ENCODE results near the gene CFAP47.

CFAP47 gene

DNA sequence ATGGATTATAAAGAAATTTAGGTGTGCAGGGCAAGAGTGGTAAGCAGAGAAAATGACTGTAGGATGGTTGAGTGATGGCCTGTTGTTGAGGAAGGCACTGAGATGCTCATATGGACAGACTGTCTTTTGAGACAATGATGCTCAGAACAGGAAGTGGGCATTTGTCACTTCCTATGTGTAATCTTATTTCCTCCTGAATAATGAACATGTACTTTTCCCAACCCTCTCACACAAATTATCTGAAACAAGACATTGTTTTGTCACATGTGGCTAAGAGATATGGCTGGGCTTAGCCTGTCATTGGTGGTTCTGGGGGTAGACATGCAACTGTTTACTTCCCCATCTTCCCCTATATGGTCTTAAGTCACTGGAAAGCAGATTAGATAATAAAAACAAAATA, 240.5 kb downstream of the CFAP47 start:
- TF ChIP-seq REST (IDR thresholded peaks at IDR 0.05; ENCODE audit: insufficient read depth in 1 of 2, low read depth in 2 of 2, low read length in 2 of 2) (no peak), TAF1 (IDR thresholded peaks at IDR 0.05; ENCODE audit: borderline replicate concordance, insufficient read depth, low read length) (no peak), FOXP2 (optimal IDR thresholded peaks at IDR 0.05; ENCODE audit: borderline replicate concordance, extremely low read depth, extremely low read length, insufficient read depth) (no peak), SIN3A (IDR thresholded peaks at IDR 0.05; ENCODE audit: borderline replicate concordance, insufficient read depth, low read length) (no peak), POLR2AphosphoS5 (IDR thresholded peaks at IDR 0.05; ENCODE audit: low read depth, low read length) (no peak)

DNA sequence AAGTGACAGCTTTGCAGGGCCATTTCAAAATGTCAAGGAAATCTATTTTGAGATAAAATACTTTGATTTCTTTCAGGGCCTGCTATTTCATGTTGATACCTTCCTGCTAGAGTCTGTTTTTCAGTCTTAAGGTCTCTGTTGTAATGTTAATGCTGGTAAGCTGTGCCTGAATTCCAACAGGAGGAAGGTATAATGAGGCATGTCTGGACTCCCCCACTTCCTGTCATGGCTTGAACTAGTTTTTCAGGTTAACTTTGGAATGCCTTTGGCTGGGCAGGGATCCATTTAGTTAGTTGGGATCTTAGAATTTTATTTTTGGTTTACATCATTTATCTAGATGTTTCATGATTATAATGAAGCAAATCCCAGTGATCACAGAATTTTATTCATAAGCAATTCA, 279.0 kb downstream of the CFAP47 start:
- no peak for TF ChIP-seq POLR2AphosphoS5 (IDR thresholded peaks at IDR 0.05; ENCODE audit: low read depth, low read length)
- no peak for TF ChIP-seq TAF1 (IDR thresholded peaks at IDR 0.05; ENCODE audit: borderline replicate concordance, insufficient read depth, low read length)
- no peak for TF ChIP-seq SIN3A (IDR thresholded peaks at IDR 0.05; ENCODE audit: borderline replicate concordance, insufficient read depth, low read length)
- no peak for TF ChIP-seq REST (IDR thresholded peaks at IDR 0.05; ENCODE audit: insufficient read depth in 1 of 2, low read depth in 2 of 2, low read length in 2 of 2)
- TF ChIP-seq FOXP2 (optimal IDR thresholded peaks at IDR 0.05; ENCODE audit: borderline replicate concordance, extremely low read depth, extremely low read length, insufficient read depth), result no peak

GRCh38 chrX:36199928-36200327, 280.4 kb downstream of the CFAP47 start:
- TF ChIP-seq REST (IDR thresholded peaks at IDR 0.05; ENCODE audit: insufficient read depth in 1 of 2, low read depth in 2 of 2, low read length in 2 of 2) (no peak), POLR2AphosphoS5 (IDR thresholded peaks at IDR 0.05; ENCODE audit: low read depth, low read length) (no peak), TAF1 (IDR thresholded peaks at IDR 0.05; ENCODE audit: borderline replicate concordance, insufficient read depth, low read length) (no peak), FOXP2 (optimal IDR thresholded peaks at IDR 0.05; ENCODE audit: borderline replicate concordance, extremely low read depth, extremely low read length, insufficient read depth) (no peak), SIN3A (IDR thresholded peaks at IDR 0.05; ENCODE audit: borderline replicate concordance, insufficient read depth, low read length) (no peak)

DNA sequence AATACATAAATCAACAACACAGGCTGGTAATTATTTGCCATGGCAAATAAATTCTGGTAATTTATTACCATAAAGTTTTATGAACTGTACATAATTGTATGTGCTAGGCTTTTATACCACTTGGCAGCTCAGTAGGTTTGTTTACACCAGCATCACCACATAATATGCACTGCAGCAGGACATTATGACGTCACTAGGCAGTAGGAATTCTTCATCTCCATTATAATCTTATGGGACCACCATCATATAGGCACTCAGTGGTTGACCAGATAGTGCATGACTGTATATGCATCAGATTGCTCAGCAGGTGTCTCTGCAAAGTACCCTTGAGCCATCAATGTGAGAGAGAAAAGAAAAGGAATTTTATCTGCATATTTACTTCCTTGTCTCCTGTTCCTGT, 295.4 kb downstream of the CFAP47 start:
- TF ChIP-seq REST (IDR thresholded peaks at IDR 0.05; ENCODE audit: insufficient read depth in 1 of 2, low read depth in 2 of 2, low read length in 2 of 2) (no peak), FOXP2 (optimal IDR thresholded peaks at IDR 0.05; ENCODE audit: borderline replicate concordance, extremely low read depth, extremely low read length, insufficient read depth) (no peak), SIN3A (IDR thresholded peaks at IDR 0.05; ENCODE audit: borderline replicate concordance, insufficient read depth, low read length) (no peak), TAF1 (IDR thresholded peaks at IDR 0.05; ENCODE audit: borderline replicate concordance, insufficient read depth, low read length) (no peak), POLR2AphosphoS5 (IDR thresholded peaks at IDR 0.05; ENCODE audit: low read depth, low read length) (no peak)

DNA sequence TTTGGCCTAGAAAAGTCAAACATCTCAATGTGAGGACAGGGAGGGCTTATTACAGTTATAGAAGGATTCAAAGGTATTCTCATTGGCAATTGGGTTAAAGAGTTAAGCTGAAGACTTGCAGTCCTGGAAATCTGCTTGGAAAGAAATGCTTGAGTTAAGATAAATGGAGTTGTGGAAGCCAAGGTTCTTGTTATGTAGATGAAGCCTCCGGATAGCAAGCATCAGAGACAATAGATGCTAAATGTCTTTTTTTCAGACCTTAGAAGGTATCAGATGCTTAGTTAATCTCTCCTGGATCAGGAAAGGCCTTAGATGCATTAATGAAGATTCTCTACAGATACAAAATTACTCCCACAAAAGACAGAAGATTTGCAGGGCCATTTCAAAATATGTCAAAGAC, 299.3 kb downstream of the CFAP47 start:
- TF ChIP-seq REST (IDR thresholded peaks at IDR 0.05; ENCODE audit: insufficient read depth in 1 of 2, low read depth in 2 of 2, low read length in 2 of 2) (no peak), SIN3A (IDR thresholded peaks at IDR 0.05; ENCODE audit: borderline replicate concordance, insufficient read depth, low read length) (no peak), TAF1 (IDR thresholded peaks at IDR 0.05; ENCODE audit: borderline replicate concordance, insufficient read depth, low read length) (no peak), FOXP2 (optimal IDR thresholded peaks at IDR 0.05; ENCODE audit: borderline replicate concordance, extremely low read depth, extremely low read length, insufficient read depth) (no peak), POLR2AphosphoS5 (IDR thresholded peaks at IDR 0.05; ENCODE audit: low read depth, low read length) (no peak)
